Measurements from ENCODE around the gene HELZ. TPM values are rescaled to one million over a fixed set of nuclear protein-coding genes. Genes with fewer than 3 reads are reported as not detected.

Gene HELZ
- total and polyA plus RNA-seq, 2 donors (not counting 1 experiment from before 2014, with no cell fraction given) = 10.4 to 97.8 TPM

DNA sequence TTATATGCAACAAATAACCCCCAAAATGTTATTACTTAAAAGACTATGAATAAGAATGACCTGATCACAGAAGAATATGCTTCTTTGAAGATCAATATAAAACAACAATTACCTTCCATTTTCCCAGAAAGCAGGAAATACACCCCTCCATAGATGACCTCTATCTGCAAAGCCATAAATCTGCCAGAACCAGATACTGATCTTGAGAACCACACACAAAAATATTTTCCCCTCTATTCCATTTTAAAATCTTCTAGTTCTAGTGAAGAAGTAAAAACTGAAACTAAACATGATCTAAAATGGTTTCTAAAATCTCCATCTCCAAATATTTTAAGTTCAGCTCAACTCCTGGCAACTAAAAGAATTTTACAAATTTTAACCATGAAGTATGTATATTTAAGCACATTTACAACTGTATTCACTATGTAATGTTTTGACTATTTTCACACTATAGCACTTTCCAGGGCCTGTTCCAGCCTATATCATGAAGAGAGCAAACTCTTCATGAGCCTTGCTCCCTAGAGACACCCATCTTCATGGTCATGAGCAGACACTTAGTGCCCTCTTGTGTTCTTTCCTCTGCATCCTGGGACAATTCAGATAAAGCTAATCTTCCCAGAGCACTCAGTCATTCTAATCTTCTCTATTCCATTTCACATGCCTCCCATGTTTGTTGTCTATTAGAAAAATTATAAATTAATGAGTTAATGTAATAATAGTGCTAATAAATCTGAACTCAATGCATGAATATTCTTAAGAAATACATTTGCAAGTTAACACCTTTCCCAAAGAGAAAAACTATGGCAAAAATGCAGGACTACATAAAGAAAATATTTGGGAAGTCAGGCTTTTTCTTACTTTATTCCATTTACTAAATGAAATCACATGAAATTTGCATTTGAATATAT is 87.0 kb downstream of the HELZ start:
- H3K4me2 ChIP-seq (replicated peaks; ENCODE audit: low read depth, low read length, poor library complexity, severe bottlenecking) = no peak overlapping the region
- Mint-ChIP-seq H3K27ac (no peak overlapping the region), H3K27me3 (no peaks in the 10 kb centered on the region), H3K4me1 (no peaks in the 10 kb centered on the region), H3K4me3 (no peak overlapping the region), H3K9me3 (ENCODE audit: insufficient read depth) (no peaks in the 10 kb centered on the region)
- H2AFZ ChIP-seq (ENCODE audit: insufficient read depth, low read depth, low read length, poor library complexity, severe bottlenecking) = no peak overlapping the region
- no peaks in the 10 kb centered on the region for H3K4me1 ChIP-seq (ENCODE audit: control insufficient read depth in 2 of 2, insufficient read depth in 2 of 2, low read length in 2 of 2)
- no peaks in the 10 kb centered on the region for H3K79me2 ChIP-seq (ENCODE audit: control insufficient read depth, insufficient read depth, low read length)
- intact Hi-C loops (cut with micrococcal nuclease) = no loop called here
- H4K20me1 ChIP-seq (ENCODE audit: control insufficient read depth, insufficient read depth, low read length, poor library complexity, severe bottlenecking) = no peaks in the 10 kb centered on the region
- H3K9ac ChIP-seq (ENCODE audit: low read length) = no peak overlapping the region
- no peak for TF ChIP-seq EZH2 (IDR thresholded peaks at IDR 0.05; ENCODE audit: borderline replicate concordance, insufficient read depth, low read depth, low read length, poor library complexity, severe bottlenecking)
- TF ChIP-seq, protein P1, sequence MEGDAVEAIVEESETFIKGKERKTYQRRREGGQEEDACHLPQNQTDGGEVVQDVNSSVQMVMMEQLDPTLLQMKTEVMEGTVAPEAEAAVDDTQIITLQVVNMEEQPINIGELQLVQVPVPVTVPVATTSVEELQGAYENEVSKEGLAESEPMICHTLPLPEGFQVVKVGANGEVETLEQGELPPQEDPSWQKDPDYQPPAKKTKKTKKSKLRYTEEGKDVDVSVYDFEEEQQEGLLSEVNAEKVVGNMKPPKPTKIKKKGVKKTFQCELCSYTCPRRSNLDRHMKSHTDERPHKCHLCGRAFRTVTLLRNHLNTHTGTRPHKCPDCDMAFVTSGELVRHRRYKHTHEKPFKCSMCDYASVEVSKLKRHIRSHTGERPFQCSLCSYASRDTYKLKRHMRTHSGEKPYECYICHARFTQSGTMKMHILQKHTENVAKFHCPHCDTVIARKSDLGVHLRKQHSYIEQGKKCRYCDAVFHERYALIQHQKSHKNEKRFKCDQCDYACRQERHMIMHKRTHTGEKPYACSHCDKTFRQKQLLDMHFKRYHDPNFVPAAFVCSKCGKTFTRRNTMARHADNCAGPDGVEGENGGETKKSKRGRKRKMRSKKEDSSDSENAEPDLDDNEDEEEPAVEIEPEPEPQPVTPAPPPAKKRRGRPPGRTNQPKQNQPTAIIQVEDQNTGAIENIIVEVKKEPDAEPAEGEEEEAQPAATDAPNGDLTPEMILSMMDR (IDR thresholded peaks at IDR 0.05) = no peak
- DNase-seq (no peak), ATAC-seq (ENCODE audit: low read depth) (no peak)
- H3K4me3 ChIP-seq (ENCODE audit: control extremely low read depth in 1 of 5, extremely low read depth in 1 of 5, insufficient read depth in 1 of 5, low read depth in 2 of 5, low read length in 4 of 5) = no peak overlapping the region
- no peaks in the 10 kb centered on the region for H3K27me3 ChIP-seq (replicated peaks in 1 of 4; ENCODE audit: control extremely low read depth in 1 of 4, control insufficient read depth in 3 of 4, insufficient read depth in 4 of 4, low read length in 3 of 4)
- H3K27ac ChIP-seq (ENCODE audit: low read length in 2 of 2) = no peak overlapping the region
- no peaks in the 10 kb centered on the region for H3K9me3 ChIP-seq (ENCODE audit: control extremely low read depth in 1 of 3, control insufficient read depth in 2 of 3, insufficient read depth in 1 of 3, low read length in 2 of 3)
- POLR2A ChIA-PET = no interaction called here
- peaks cover 6 to 19% of the 10 kb centered on the region in 2 experiments for H3K36me3 ChIP-seq (replicated peaks in 1 of 2; ENCODE audit: control extremely low read depth in 1 of 2, control insufficient read depth in 1 of 2, extremely low read depth in 1 of 2, insufficient read depth in 2 of 2, low read length in 1 of 2)
- CTCF ChIA-PET = no interaction called here

All from B cell (primary cell).